AG04450 (cell line): ENCODE results near the gene FBXO33. TPM values are rescaled to one million over a fixed set of nuclear protein-coding genes. Genes with fewer than 3 reads are reported as not detected.
"Not testable (repeated sequence)": the region's sequence is repeated elsewhere in the genome, so short reads cannot be mapped to it uniquely, and the experiment has no call there.

Experiments
- CTCF ChIA-PET: fragments of 300-600, 350-600 bp; formaldehyde crosslinking; extraction: SDS; loops from one replicate; lab custom pipeline; 2022; ENCODE audit warnings: antibody characterized with exemption, inconsistent platforms; lab: Charles Lee
- POLR2A ChIA-PET: fragments of 350-600 bp; formaldehyde crosslinking; extraction: SDS; loops from one replicate; lab custom pipeline; 2021; ENCODE audit warnings: antibody characterized with exemption, inconsistent platforms; lab: Yijun Ruan, JAX
- DNase-seq: peaks from one replicate; pipeline ENCODE4 v3.0.0-alpha.2; 2011; ENCODE audit warnings: low read depth, low spot score
- H3K27ac ChIP-seq: one replicate; pipeline ENCODE4 v1.5.1; 2012; ENCODE audit warnings: low read depth, low read length, control low read depth
- H3K27me3 ChIP-seq: one replicate; pipeline ENCODE4 v1.6.0; 2012; ENCODE audit warnings: low read length; ENCODE audit not compliant: control insufficient read depth, insufficient read depth
- H3K4me3 ChIP-seq: 2 replicates; pipeline ENCODE4 v1.5.1; 2011; ENCODE audit warnings: mild to moderate bottlenecking, low read depth, low read length, control low read depth
- H3K9me3 ChIP-seq: 2 replicates; pipeline ENCODE4 v1.5.1; 2012; ENCODE audit warnings: low read length; ENCODE audit not compliant: control insufficient read depth, insufficient read depth
- polyA plus RNA-seq: library from polyadenylated mRNA; depleted of rRNA; stranded (reverse); fragments of >200 nt; gene quantifications from 2 replicates; pipeline ENCODE4 v1.2.3, GENCODE V29; 2011
- TF ChIP-seq, protein P1 (sequence below): IDR thresholded peaks from 2 replicates; pipeline ENCODE4 v1.5.1; 2011; ENCODE audit warnings: low read depth, low read length, control low read depth, inconsistent platforms

Gene FBXO33
- polyA plus RNA-seq, 1 experiment, result 12.6 TPM

DNA sequence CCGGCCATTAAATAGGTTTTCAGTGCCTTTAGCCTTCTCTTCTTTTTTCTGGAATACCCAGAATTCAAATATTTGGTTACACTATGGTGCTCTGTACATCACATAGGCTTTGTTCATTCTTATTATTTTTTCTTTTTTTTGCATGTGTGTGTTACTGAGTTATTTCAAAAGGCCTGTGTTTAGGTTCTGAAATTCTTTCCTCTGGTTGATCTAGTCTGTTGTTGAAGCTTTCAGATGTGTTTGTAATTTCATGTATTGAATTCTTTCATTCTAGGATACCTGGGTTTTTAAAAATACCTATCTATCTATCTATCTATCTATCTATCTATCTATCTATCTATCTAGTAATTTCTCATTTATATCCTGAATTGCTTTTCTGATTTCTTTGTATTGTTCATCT is 66.9 kb downstream of the FBXO33 start:
- ChIA-PET CTCF (no interaction called here), POLR2A (no interaction called here)
- TF ChIP-seq, protein P1, sequence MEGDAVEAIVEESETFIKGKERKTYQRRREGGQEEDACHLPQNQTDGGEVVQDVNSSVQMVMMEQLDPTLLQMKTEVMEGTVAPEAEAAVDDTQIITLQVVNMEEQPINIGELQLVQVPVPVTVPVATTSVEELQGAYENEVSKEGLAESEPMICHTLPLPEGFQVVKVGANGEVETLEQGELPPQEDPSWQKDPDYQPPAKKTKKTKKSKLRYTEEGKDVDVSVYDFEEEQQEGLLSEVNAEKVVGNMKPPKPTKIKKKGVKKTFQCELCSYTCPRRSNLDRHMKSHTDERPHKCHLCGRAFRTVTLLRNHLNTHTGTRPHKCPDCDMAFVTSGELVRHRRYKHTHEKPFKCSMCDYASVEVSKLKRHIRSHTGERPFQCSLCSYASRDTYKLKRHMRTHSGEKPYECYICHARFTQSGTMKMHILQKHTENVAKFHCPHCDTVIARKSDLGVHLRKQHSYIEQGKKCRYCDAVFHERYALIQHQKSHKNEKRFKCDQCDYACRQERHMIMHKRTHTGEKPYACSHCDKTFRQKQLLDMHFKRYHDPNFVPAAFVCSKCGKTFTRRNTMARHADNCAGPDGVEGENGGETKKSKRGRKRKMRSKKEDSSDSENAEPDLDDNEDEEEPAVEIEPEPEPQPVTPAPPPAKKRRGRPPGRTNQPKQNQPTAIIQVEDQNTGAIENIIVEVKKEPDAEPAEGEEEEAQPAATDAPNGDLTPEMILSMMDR, result no peak
- DNase-seq, result no peak
- no peak overlapping the region for H3K4me3 ChIP-seq
- no peaks in the 10 kb centered on the region for H3K27me3 ChIP-seq
- no peak overlapping the region for H3K27ac ChIP-seq
- no peaks in the 10 kb centered on the region; the same call in 1 of the 2 replicates for H3K9me3 ChIP-seq

DNA sequence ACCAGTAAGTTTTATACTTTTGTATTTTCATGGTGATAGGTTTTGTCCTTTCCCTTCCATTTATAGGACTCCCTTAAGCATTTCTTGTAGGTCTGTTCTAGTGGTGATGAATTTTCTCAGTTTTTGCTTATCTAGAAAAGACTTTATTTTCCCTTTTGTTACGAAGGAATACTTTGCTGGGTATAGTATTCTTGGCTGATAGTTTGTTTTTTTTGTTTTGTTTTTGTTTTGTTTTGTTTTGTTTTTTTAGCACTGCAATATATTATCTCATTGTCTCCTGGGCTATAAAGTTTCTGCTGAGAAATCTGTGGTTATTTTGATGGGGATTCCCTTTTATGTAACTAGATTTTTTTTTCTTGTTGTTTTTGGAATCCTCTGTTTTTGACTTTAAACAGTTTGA is 67.7 kb downstream of the FBXO33 start:
- TF ChIP-seq, protein P1, result no peak
- H3K4me3 ChIP-seq, result no peak overlapping the region
- H3K27ac ChIP-seq, result no peak overlapping the region
- CTCF ChIA-PET, result no interaction called here
- no peaks in the 10 kb centered on the region for H3K27me3 ChIP-seq
- DNase-seq, result no peak
- no peaks in the 10 kb centered on the region; the same call in 1 of the 2 replicates for H3K9me3 ChIP-seq
- POLR2A ChIA-PET, result no interaction called here

DNA sequence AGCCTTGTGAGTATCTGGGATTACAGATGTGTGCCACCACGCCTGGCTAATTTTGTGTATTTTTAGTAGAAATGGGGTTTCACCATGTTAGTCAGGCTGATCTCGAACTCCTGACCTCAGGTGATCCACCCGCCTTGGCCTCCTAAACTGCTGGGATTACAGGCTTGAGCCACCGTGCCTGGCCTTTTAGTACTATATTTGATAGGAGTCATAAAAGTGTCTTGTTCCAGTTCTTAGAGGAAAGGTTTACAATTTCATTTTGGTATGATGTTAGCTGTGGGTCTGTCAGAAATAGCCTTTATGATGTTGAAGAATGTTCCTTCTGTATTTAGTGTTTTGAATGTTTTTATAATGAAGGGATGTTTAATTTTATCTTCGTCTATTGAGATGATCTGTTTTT is 70.7 kb downstream of the FBXO33 start:
- H3K4me3 ChIP-seq, H3K9me3 ChIP-seq, POLR2A ChIA-PET, H3K27me3 ChIP-seq, DNase-seq, CTCF ChIA-PET, H3K27ac ChIP-seq: not testable (repeated sequence)

DNA sequence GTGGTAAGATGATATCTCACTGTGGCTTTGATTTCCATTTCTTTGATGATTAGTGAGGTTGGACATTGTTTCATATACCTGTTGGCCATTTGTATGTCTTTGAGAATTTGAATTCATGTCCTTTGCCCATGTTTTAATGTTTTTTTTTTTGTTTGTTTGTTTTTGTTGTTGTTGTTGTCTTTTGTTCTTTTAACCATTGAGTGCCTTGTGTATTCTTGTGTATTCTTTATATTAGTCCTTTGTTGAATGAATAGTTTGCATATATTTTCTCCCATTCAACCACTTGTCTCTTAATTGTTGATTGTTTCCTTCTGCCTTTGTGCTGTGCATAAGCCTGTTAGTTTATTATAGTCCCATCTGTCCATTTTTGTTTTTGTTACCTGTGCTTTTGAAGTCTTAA is 71.9 kb downstream of the FBXO33 start:
- H3K27me3 ChIP-seq, result no peaks in the 10 kb centered on the region
- DNase-seq, result no peak
- H3K27ac ChIP-seq, result no peak overlapping the region
- TF ChIP-seq, protein P1, result no peak
- ChIA-PET POLR2A (no interaction called here), CTCF (interaction anchor here (0.6 kb wide), 1 partner anchor 18 kb away, joined by 3 read pairs; no protein-coding TSS in a partner anchor)
- H3K4me3 ChIP-seq, result no peak overlapping the region
- H3K9me3 ChIP-seq, result no peaks in the 10 kb centered on the region; the same call in 1 of the 2 replicates

DNA sequence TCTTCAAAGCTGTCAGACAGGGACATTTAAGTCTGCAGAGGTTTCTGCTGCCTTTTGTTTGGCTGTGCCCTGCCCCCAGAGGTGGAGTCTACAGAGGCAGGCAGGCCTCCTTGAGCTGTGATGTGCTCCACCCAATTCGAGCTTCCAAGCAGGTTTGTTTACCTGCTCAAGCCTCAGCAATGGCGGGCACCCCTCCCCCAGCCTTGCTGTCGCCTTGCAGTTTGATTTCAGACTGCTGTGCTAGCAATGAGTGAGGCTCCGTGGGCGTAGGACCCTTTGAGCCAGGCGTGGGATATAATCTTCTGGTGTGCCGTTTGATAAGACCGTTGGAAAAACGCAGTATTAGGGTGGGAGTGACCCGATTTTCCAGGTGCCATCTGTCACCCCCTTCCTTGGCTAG is 73.2 kb downstream of the FBXO33 start:
- CTCF ChIA-PET, POLR2A ChIA-PET: not testable (repeated sequence)

DNA sequence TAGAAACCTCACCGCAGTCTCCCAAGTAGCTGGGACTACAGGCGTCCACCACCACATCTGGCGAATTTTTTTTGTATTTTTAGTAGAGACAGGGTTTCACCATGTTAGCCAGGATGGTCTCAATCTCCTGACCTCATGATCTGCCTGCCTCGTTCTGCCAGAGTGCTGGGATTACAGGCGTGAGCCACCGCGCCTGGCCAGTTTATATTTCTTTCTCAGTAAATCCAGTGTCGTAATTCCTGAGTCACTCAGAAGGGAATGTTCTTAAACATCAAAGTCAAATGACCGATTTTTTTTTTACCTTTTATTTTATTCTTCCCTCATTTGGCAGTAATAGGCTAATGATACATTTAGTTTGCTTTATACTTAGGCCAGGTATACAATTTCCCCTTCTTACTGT is 80.5 kb downstream of the FBXO33 start:
- Histone ChIP-seq H3K9me3 (no peaks in the 10 kb centered on the region), H3K27me3 (no peaks in the 10 kb centered on the region), H3K4me3 (no peak overlapping the region), H3K27ac (no peak overlapping the region)
- POLR2A ChIA-PET, result no interaction called here
- TF ChIP-seq, protein P1, result no peak
- CTCF ChIA-PET, result no interaction called here
- no peak for DNase-seq

More for the DNA sequence above, 73.2 kb downstream of the FBXO33 start:
- H3K9me3 ChIP-seq, H3K4me3 ChIP-seq, H3K27ac ChIP-seq, DNase-seq, H3K27me3 ChIP-seq: not testable (repeated sequence)
